Left lung (tissue), 10 donors: ENCODE measurements around the gene IQCB1. TPM values are rescaled to one million over a fixed set of nuclear protein-coding genes. Genes with fewer than 3 reads are reported as not detected.
A peak's percentile ranks its signal among the peaks of the same experiment; 100 is the strongest.

ENCODE experiments used
- ATAC-seq: fragments of 200-7000 bp; cut with Tn5 transposase; one replicate; pipeline ENCODE4 v1.9.1; 2020; ENCODE audit warnings: moderate library complexity
- DNase-seq, 4 donors: peaks; one replicate each; pipeline ENCODE4 v3.0.0-alpha.2; 2013 to 2020
- H3K27ac ChIP-seq, 2 donors: fragments of 200-600 bp; sonication (generic) in 1 of 2; one replicate each; pipeline versions ENCODE4 v1.5.0 to v1.8.0; 2020 to 2021
- H3K27me3 ChIP-seq, 2 donors: fragments of 200-600 bp; sonication (generic) in 1 of 2; one replicate each; pipeline versions ENCODE4 v1.5.0 to v1.8.0; 2020 to 2021
- H3K36me3 ChIP-seq, 2 donors: fragments of 200-600 bp; sonication (generic) in 1 of 2; one replicate each; pipeline versions ENCODE4 v1.5.0 to v1.8.0; 2020 to 2021
- H3K4me1 ChIP-seq, 2 donors: fragments of 200-600 bp; one replicate each; pipeline ENCODE4 v1.8.0; 2021
- H3K4me3 ChIP-seq, 2 donors: fragments of 200-600 bp; sonication (generic) in 1 of 2; one replicate each; pipeline versions ENCODE4 v1.5.0 to v1.8.0; 2020 to 2021; ENCODE audit warnings: mild to moderate bottlenecking in 1 of 2
- H3K9me3 ChIP-seq, 2 donors: fragments of 200-600 bp; sonication (generic) in 1 of 2; one replicate each; pipeline versions ENCODE4 v1.5.0 to v1.8.0; 2020 to 2021
- intact Hi-C, 2 donors: fragments of 100-400 bp; cut with DNase I; formaldehyde crosslinking; loops; one replicate each; pipeline versions ENCODE4 v1.11.2 to v1.14.2; 2022
- polyA plus RNA-seq, 6 donors: library from polyadenylated mRNA; unstranded; fragments of 120-200 nt; gene quantifications; one replicate each; pipeline ENCODE4 v1.2.1, GENCODE V29; 2013; ENCODE audit not compliant: insufficient read length in 6 of 6
- total RNA-seq, 2 donors: library from RNA; stranded (reverse); fragmentation: NEBNext Ultra II Directional; extraction: Animal tissue kit (Norgen Biotek cat#: 25700); gene quantifications; one replicate each; pipeline ENCODE4 v1.2.1, GENCODE V29; 2021
- TF ChIP-seq, protein P1 (sequence below), 2 donors: fragments of 200-600 bp; sonication (generic) in 1 of 2; IDR thresholded peaks; one replicate each; pipeline versions ENCODE4 v1.5.0 to v1.8.0; 2021; ENCODE audit warnings: antibody characterized with exemption in 2 of 2
- donor health status: DM: no; HTN: yes; CAD: no.
- donor health status: DM: no; HTN: no; CAD: no.

The IQCB1 gene
- total and polyA plus RNA-seq, 8 donors: 11.9 to 50.6 (median 39.4) TPM

DNA sequence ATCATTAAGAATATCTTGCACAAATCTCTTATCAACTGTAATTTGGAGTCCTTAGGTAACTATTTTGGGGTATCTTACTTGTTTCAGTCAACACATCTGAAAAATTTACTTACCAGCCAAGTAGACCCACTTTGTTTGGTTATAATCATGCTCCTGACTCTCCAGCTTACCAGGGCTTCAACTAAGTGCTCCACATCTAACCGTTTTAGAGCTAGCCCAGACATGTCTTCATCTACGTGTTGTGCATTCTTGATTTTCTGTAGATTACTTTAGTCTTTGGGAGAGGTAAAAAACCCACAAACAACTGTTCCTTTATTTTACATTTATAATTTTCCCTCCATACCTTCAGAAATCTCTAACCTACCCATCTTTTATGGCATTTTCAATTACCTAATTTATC is 17.4 kb upstream of the IQCB1 start:
- H3K27ac ChIP-seq: no peak overlapping the region
- intact Hi-C loops: no loop called here
- DNase-seq (no peak), ATAC-seq (no peak)
- no peaks in the 10 kb centered on the region for H3K9me3 ChIP-seq
- peaks cover 0 to 9% of the 10 kb centered on the region in 2 donors for H3K36me3 ChIP-seq
- no peaks in the 10 kb centered on the region for H3K4me1 ChIP-seq
- H3K27me3 ChIP-seq: no peaks in the 10 kb centered on the region
- no peak overlapping the region for H3K4me3 ChIP-seq
- TF ChIP-seq, protein P1, sequence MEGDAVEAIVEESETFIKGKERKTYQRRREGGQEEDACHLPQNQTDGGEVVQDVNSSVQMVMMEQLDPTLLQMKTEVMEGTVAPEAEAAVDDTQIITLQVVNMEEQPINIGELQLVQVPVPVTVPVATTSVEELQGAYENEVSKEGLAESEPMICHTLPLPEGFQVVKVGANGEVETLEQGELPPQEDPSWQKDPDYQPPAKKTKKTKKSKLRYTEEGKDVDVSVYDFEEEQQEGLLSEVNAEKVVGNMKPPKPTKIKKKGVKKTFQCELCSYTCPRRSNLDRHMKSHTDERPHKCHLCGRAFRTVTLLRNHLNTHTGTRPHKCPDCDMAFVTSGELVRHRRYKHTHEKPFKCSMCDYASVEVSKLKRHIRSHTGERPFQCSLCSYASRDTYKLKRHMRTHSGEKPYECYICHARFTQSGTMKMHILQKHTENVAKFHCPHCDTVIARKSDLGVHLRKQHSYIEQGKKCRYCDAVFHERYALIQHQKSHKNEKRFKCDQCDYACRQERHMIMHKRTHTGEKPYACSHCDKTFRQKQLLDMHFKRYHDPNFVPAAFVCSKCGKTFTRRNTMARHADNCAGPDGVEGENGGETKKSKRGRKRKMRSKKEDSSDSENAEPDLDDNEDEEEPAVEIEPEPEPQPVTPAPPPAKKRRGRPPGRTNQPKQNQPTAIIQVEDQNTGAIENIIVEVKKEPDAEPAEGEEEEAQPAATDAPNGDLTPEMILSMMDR (IDR thresholded peaks at IDR 0.05): no peak

GRCh38 chr3:121844892-121845291 is 10.0 kb upstream of the IQCB1 start:
- Histone ChIP-seq H3K4me3 (no peak overlapping the region), H3K27me3 (peaks cover 0 to 2% of the 10 kb centered on the region in 2 donors), H3K9me3 (no peaks in the 10 kb centered on the region), H3K36me3 (peaks cover 0 to 12% of the 10 kb centered on the region in 2 donors), H3K27ac (no peak overlapping the region), H3K4me1 (no peaks in the 10 kb centered on the region)
- intact Hi-C loops: no loop called here
- TF ChIP-seq, protein P1 (IDR thresholded peaks at IDR 0.05): no peak
- ATAC-seq: no peak
- no peak for DNase-seq

DNA sequence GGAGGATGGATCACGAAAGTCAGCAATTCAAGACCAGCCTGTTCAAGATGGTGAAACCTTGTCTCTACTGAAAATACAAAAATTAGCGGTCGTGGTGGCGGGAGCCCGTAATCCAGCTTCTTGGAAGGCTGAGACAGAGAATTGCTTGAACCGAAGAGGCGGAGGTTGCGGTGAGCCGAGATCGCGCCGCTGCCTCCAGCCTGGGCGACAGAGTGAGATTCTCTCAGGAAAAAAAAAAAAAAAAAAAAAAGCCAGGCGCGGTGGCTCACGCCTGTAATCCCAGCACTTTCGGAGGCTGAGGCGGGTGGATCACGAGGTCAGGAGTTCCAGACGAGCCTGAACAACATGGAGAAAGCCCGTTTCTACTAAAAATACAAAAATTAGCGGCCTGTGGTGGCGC is 5.1 kb upstream of the IQCB1 start:
- intact Hi-C loops: no loop called here
- Histone ChIP-seq H3K9me3 (no peaks in the 10 kb centered on the region), H3K4me1 (peaks cover 0 to 5% of the 10 kb centered on the region in 2 donors), H3K27ac (no peak overlapping the region), H3K36me3 (peaks cover 0 to under 1% of the 10 kb centered on the region in 2 donors), H3K4me3 (no peak overlapping the region), H3K27me3 (peaks cover 0 to 2% of the 10 kb centered on the region in 2 donors)
- TF ChIP-seq, protein P1 (IDR thresholded peaks at IDR 0.05): no peak
- ATAC-seq (no peak), DNase-seq (no peak)

- intact Hi-C loops: no loop called here
- Histone ChIP-seq H3K4me1 (peaks cover 7 to 21% of the 10 kb centered on the region in 2 donors), H3K27ac (peak overlapping the region in 1 of 2 donors; percentile 91), H3K9me3 (no peaks in the 10 kb centered on the region), H3K4me3 (peak overlapping the region in 1 of 2 donors; percentile 77), H3K27me3 (no peaks in the 10 kb centered on the region), H3K36me3 (peaks cover 0 to 15% of the 10 kb centered on the region in 2 donors)
- TF ChIP-seq, protein P1 (IDR thresholded peaks at IDR 0.05): no peak
- ATAC-seq (no peak), DNase-seq (no peak)
Observed at GRCh38 chr3:121836481-121836880, 1.6 kb upstream of the IQCB1 start.

GRCh38 chr3:121836064-121836463 is 1.2 kb upstream of the IQCB1 start:
- Histone ChIP-seq H3K9me3 (no peaks in the 10 kb centered on the region), H3K27me3 (no peaks in the 10 kb centered on the region), H3K36me3 (peaks cover 0 to 17% of the 10 kb centered on the region in 2 donors), H3K4me3 (peak overlapping the region; percentile 77 to 79), H3K4me1 (peaks cover 7 to 21% of the 10 kb centered on the region in 2 donors), H3K27ac (peak overlapping the region in 1 of 2 donors; percentile 91)
- DNase-seq (no peak), ATAC-seq (no peak)
- intact Hi-C loops: no loop called here
- TF ChIP-seq, protein P1 (IDR thresholded peaks at IDR 0.05): no peak
